CD4-positive, alpha-beta T cell (primary cell): ENCODE measurements around the gene RHCG. TPM values are rescaled to one million over a fixed set of nuclear protein-coding genes. Genes with fewer than 3 reads are reported as not detected.

ENCODE experiments used
- ATAC-seq: fragments of 200-7000 bp; cut with Tn5 transposase; one replicate; pipeline ENCODE4 v1.10.0; 2022; ENCODE audit warnings: mild to moderate bottlenecking; ENCODE audit not compliant: poor library complexity
- CTCF ChIA-PET: fragments of 350-600 bp; sonication (Branson Sonifier 250); formaldehyde crosslinking; loops from one replicate; lab custom pipeline; 2021; ENCODE audit warnings: antibody characterized with exemption, inconsistent platforms; lab: Charles Lee
- POLR2A ChIA-PET: fragments of 350-600 bp; sonication (Branson Sonifier 250); formaldehyde crosslinking; loops from one replicate; lab custom pipeline; 2021; ENCODE audit warnings: antibody characterized with exemption, inconsistent platforms; lab: Charles Lee
- DNase-seq, 14 experiments: peaks; one replicate each; pipeline ENCODE4 v3.0.0-alpha.2; 2013 to 2020; ENCODE audit warnings: mixed read lengths in 2 of 14
- H3K27ac ChIP-seq, 2 donors: one replicate each; pipeline versions ENCODE4 v1.5.1 to v1.7.0; 2013; ENCODE audit warnings: low read length in 2 of 2, low read depth in 1 of 2, mild to moderate bottlenecking in 1 of 2
- H3K27me3 ChIP-seq, 2 experiments: 1 replicate in 1 of 2; 2 replicates in 1 of 2; pipeline versions ENCODE4 v1.6.1 to v1.7.0; 2013; ENCODE audit warnings: low read length in 2 of 2, control low read depth in 1 of 2, mild to moderate bottlenecking in 1 of 2, moderate library complexity in 1 of 2; ENCODE audit not compliant: insufficient read depth in 2 of 2, control insufficient read depth in 1 of 2
- H3K36me3 ChIP-seq: one replicate; pipeline ENCODE4 v1.6.1; 2013; ENCODE audit warnings: low read length, control low read depth; ENCODE audit not compliant: insufficient read depth
- H3K4me1 ChIP-seq: one replicate; pipeline ENCODE4 v1.6.1; 2013; ENCODE audit warnings: low read length, control low read depth; ENCODE audit not compliant: insufficient read depth
- H3K4me3 ChIP-seq: one replicate; pipeline ENCODE4 v1.5.1; 2013; ENCODE audit warnings: mild to moderate bottlenecking, low read length, moderate library complexity
- H3K9me3 ChIP-seq, 2 experiments: 1 replicate in 1 of 2; 2 replicates in 1 of 2; pipeline versions ENCODE4 v1.6.1 to v1.7.0; 2013; ENCODE audit warnings: low read length in 2 of 2, mild to moderate bottlenecking in 2 of 2, control low read depth in 1 of 2, moderate library complexity in 1 of 2; ENCODE audit not compliant: control insufficient read depth in 1 of 2, insufficient read depth in 1 of 2
- H3K27ac Mint-ChIP-seq: one replicate; pipeline ENCODE4 v1.8.0; 2020; ENCODE audit warnings: mixed read lengths
- H3K27me3 Mint-ChIP-seq: one replicate; pipeline ENCODE4 v1.8.0; 2021; ENCODE audit warnings: mixed read lengths
- H3K36me3 Mint-ChIP-seq: one replicate; pipeline ENCODE4 v1.8.0; 2021; ENCODE audit warnings: low read depth, mixed read lengths
- H3K4me1 Mint-ChIP-seq: one replicate; pipeline ENCODE4 v1.8.0; 2021; ENCODE audit warnings: low read depth, mixed read lengths
- H3K4me3 Mint-ChIP-seq: one replicate; pipeline ENCODE4 v1.8.0; 2020; ENCODE audit warnings: mild to moderate bottlenecking, mixed read lengths
- H3K9me3 Mint-ChIP-seq: one replicate; pipeline ENCODE4 v1.8.0; 2020; ENCODE audit warnings: mixed read lengths
- CTCF ChIP-seq: fragments of 200-600 bp; IDR thresholded peaks from one replicate; pipeline ENCODE4 v1.8.0; 2022; ENCODE audit warnings: antibody characterized with exemption, mild to moderate bottlenecking
- intact Hi-C, 2 experiments: fragments of 100-400 bp; cut with DNase I in 1 of 2; cut with micrococcal nuclease in 1 of 2; formaldehyde crosslinking; loops; one replicate each; pipeline versions ENCODE4 v1.15.1 to v1.9.0; 2023 to 2025; cut with DNase I, micrococcal nuclease
- total RNA-seq, 174 experiments: library from RNA in 2 of 174; stranded (reverse) in 2 of 174; gene quantifications; one replicate each; pipeline ENCODE4 v1.2.3 and lab custom pipeline; 2021 to 2026

Gene RHCG
- total RNA-seq, 2 experiments from 2014 or later: not detected

DNA sequence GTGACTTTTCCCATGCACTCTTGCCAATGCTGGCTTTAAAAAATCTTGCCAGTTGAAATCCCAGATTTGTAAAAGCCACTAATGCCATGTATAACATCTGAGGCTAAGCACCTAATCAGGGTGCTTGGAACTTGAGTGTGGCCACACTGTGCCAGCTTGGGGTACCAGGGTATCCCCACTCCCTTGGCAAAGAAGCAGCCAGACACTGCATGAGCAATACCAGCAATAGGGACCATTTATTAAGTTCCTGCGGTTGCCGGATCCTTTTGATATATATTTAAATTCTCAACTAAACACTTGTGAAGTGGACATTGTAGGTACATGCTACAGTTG, 2.2 kb upstream of the RHCG start:
- ChIA-PET CTCF (no interaction called here), POLR2A (no interaction called here)
- H3K27me3 Mint-ChIP-seq: peaks cover 89% of the 10 kb centered on the region
- no peak overlapping the region for H3K27ac Mint-ChIP-seq
- DNase-seq: no peak
- H3K9me3 ChIP-seq: peaks cover 0 to 7% of the 10 kb centered on the region in 2 experiments
- no peak overlapping the region for H3K27ac ChIP-seq
- H3K4me3 ChIP-seq: no peak overlapping the region
- no peaks in the 10 kb centered on the region for H3K9me3 Mint-ChIP-seq
- peaks cover 44 to 55% of the 10 kb centered on the region in 2 experiments for H3K27me3 ChIP-seq
- intact Hi-C loops: no loop called here
- no peak for ATAC-seq
- no peak overlapping the region for H3K4me3 Mint-ChIP-seq
- no peaks in the 10 kb centered on the region for H3K36me3 Mint-ChIP-seq
- TF ChIP-seq CTCF: no peak
- no peaks in the 10 kb centered on the region for H3K36me3 ChIP-seq
- H3K4me1 Mint-ChIP-seq: no peaks in the 10 kb centered on the region
- H3K4me1 ChIP-seq: peaks cover 7% of the 10 kb centered on the region

- Mint-ChIP-seq H3K27me3 (peaks cover 86% of the 10 kb centered on the region), H3K4me3 (no peak overlapping the region), H3K4me1 (no peaks in the 10 kb centered on the region), H3K36me3 (no peaks in the 10 kb centered on the region), H3K9me3 (no peaks in the 10 kb centered on the region), H3K27ac (no peak overlapping the region)
- peaks cover 7% of the 10 kb centered on the region for H3K4me1 ChIP-seq
- peaks cover 0 to 7% of the 10 kb centered on the region in 2 experiments for H3K9me3 ChIP-seq
- ChIA-PET CTCF (no interaction called here), POLR2A (no interaction called here)
- H3K4me3 ChIP-seq: no peak overlapping the region
- H3K36me3 ChIP-seq: no peaks in the 10 kb centered on the region
- DNase-seq: no peak
- no peak for TF ChIP-seq CTCF
- intact Hi-C loops: no loop called here
- no peak overlapping the region for H3K27ac ChIP-seq
- H3K27me3 ChIP-seq: peaks cover 44 to 64% of the 10 kb centered on the region in 2 experiments
- ATAC-seq: no peak
Observed at GRCh38 chr15:89497231-89497630, 848 bp upstream of the RHCG start.

GRCh38 chr15:89495638-89496145, 691 bp downstream of the RHCG start:
- no peak overlapping the region for H3K4me3 ChIP-seq
- TF ChIP-seq CTCF: no peak
- Mint-ChIP-seq H3K27ac (no peak overlapping the region), H3K36me3 (no peaks in the 10 kb centered on the region), H3K4me1 (no peaks in the 10 kb centered on the region), H3K9me3 (no peaks in the 10 kb centered on the region), H3K4me3 (peak overlapping the region; percentile 25), H3K27me3 (peaks cover 84% of the 10 kb centered on the region)
- peaks cover 46 to 56% of the 10 kb centered on the region in 2 experiments for H3K27me3 ChIP-seq
- intact Hi-C loops: no loop called here
- CTCF ChIA-PET: no interaction called here
- no peak overlapping the region for H3K27ac ChIP-seq
- peaks cover 7% of the 10 kb centered on the region for H3K4me1 ChIP-seq
- ATAC-seq (no peak), DNase-seq (peak in 1 of 14 experiments; percentile 6)
- H3K9me3 ChIP-seq: peaks cover 0 to 7% of the 10 kb centered on the region in 2 experiments
- H3K36me3 ChIP-seq: no peaks in the 10 kb centered on the region
- POLR2A ChIA-PET: no interaction called here
